ENCODE measurements around the gene GATA5.

GRCh38 chr20:62506791-62507190, 31.0 kb upstream of the GATA5 start:
- TF ChIP-seq CTCF (IDR thresholded peaks at IDR 0.05) (no peak), POLR2A (IDR thresholded peaks at IDR 0.05) (no peak), EP300 (IDR thresholded peaks at IDR 0.05) (no peak), POLR2AphosphoS5 (IDR thresholded peaks at IDR 0.05) (no peak)

Measured in stomach (tissue), 4 donors.